ENCODE measurements around the gene CLEC7A.

GRCh38 chr12:10082117-10082874, 47.7 kb downstream of the CLEC7A start:
- TF ChIP-seq ZBTB1 (tag by site-specific recombination; IDR thresholded peaks at IDR 0.05) = no peak
- TF ChIP-seq REST (tag by site-specific recombination; IDR thresholded peaks at IDR 0.05) = no peak
- no peak for TF ChIP-seq MYNN (tag by site-specific recombination; IDR thresholded peaks at IDR 0.05; ENCODE audit: borderline replicate concordance)
- TF ChIP-seq CTCF (tag by site-specific recombination; IDR thresholded peaks at IDR 0.05) = no peak
- TF ChIP-seq ZNF692 (tag by site-specific recombination; IDR thresholded peaks at IDR 0.05) = no peak
- TF ChIP-seq ZNF335 (tag by site-specific recombination; conservative IDR thresholded peaks at IDR 0.05) = no peak
- TF ChIP-seq ZNF138 (tag by site-specific recombination; IDR thresholded peaks at IDR 0.05; ENCODE audit: borderline replicate concordance) = no peak
- TF ChIP-seq BCL11B (tag by site-specific recombination; IDR thresholded peaks at IDR 0.05; ENCODE audit: low read depth) = no peak
- no peak for TF ChIP-seq PRDM1 (tag by site-specific recombination; IDR thresholded peaks at IDR 0.05)
- TF ChIP-seq ZNF664 (tag by site-specific recombination; IDR thresholded peaks at IDR 0.05) = no peak
- no peak for TF ChIP-seq ZNF76 (tag by site-specific recombination; IDR thresholded peaks at IDR 0.05; ENCODE audit: borderline replicate concordance, low read depth)
- TF ChIP-seq ZNF175 (tag by site-specific recombination; IDR thresholded peaks at IDR 0.05) = no peak
- TF ChIP-seq ZNF629 (tag by site-specific recombination; IDR thresholded peaks at IDR 0.05) = no peak
